GM12878 (cell line): ENCODE measurements around the gene PRC1.

Source experiments
- ATF3 ChIP-seq: IDR thresholded peaks from 2 replicates; pipeline ENCODE4 v1.6.1; 2011; ENCODE audit warnings: low read depth, mild to moderate bottlenecking, low read length, moderate library complexity, borderline replicate concordance; ENCODE audit errors: extremely low read depth
- FOXM1 ChIP-seq: IDR thresholded peaks from 2 replicates; pipeline ENCODE4 v1.6.1; 2012; ENCODE audit warnings: low read depth, mild to moderate bottlenecking, inconsistent platforms, low read length, moderate library complexity
- POLR2A ChIP-seq: IDR thresholded peaks from 2 replicates; pipeline ENCODE4 v1.6.1; 2011; ENCODE audit warnings: low read depth, mild to moderate bottlenecking, low read length
- POLR2AphosphoS5 ChIP-seq: IDR thresholded peaks from 2 replicates; pipeline ENCODE4 v1.6.1; 2011; ENCODE audit warnings: mild to moderate bottlenecking, low read length, inconsistent platforms
- RAD21 ChIP-seq: IDR thresholded peaks from 2 replicates; pipeline ENCODE4 v1.6.1; 2011; ENCODE audit warnings: mild to moderate bottlenecking, low read depth, low read length, moderate library complexity; ENCODE audit not compliant: insufficient read depth
- REST ChIP-seq: IDR thresholded peaks from 2 replicates; pipeline ENCODE4 v1.6.1; 2012; ENCODE audit warnings: mild to moderate bottlenecking, low read depth, low read length
- TCF12 ChIP-seq: IDR thresholded peaks from 2 replicates; pipeline ENCODE4 v1.6.1; 2011; ENCODE audit warnings: low read depth, mild to moderate bottlenecking, low read length

- 0 out of 2 replicates have a peak, but pooled peaks have one; percentile 31 for TF ChIP-seq TCF12
- TF ChIP-seq POLR2A = peak; percentile 75
- TF ChIP-seq REST = no peak
- TF ChIP-seq FOXM1 = no peak
- TF ChIP-seq POLR2AphosphoS5 = no peak
- TF ChIP-seq ATF3 = no peak
- no peak for TF ChIP-seq RAD21
Observed at GRCh38 chr15:90934949-90935751, 59.2 kb downstream of the PRC1 start, which contains the start of gene UNC45A.
